Cardiac muscle cell (in vitro differentiated cells and primary cell): Measurements from ENCODE around the gene THPO. TPM values are rescaled to one million over a fixed set of nuclear protein-coding genes. Genes with fewer than 3 reads are reported as not detected.

Experiments used
- DNase-seq, 2 donors: peaks; one replicate each; pipeline versions ENCODE4 v3.0.0 to v3.0.0-alpha.2; 2010 to 2017; ENCODE audit warnings: low read depth in 1 of 2, low spot score in 1 of 2
- H3K27ac ChIP-seq: fragments of 200-600 bp; sonication (generic); 2 replicates; pipeline ENCODE4 v1.5.1; 2016
- H3K27me3 ChIP-seq: fragments of 200-600 bp; sonication (generic); 2 replicates; pipeline ENCODE4 v1.6.0; 2016; ENCODE audit warnings: control low read depth
- H3K36me3 ChIP-seq: fragments of 200-600 bp; sonication (generic); 2 replicates; pipeline ENCODE4 v1.5.1; 2016; ENCODE audit warnings: control low read depth
- H3K4me1 ChIP-seq: fragments of 200-600 bp; sonication (generic); 2 replicates; pipeline ENCODE4 v1.8.1; 2017; ENCODE audit warnings: low read depth, mild to moderate bottlenecking, mixed run types
- H3K4me3 ChIP-seq: fragments of 200-600 bp; sonication (generic); 2 replicates; pipeline ENCODE4 v1.5.1; 2016; ENCODE audit warnings: mild to moderate bottlenecking
- H3K9me3 ChIP-seq: fragments of 200-600 bp; sonication (generic); 2 replicates; pipeline ENCODE4 v1.5.1; 2017; ENCODE audit warnings: low read depth, mild to moderate bottlenecking, control low read depth
- polyA plus RNA-seq: library from polyadenylated mRNA; unstranded; fragments of >200 nt; fragmentation: Nextera tagmentation; extraction: Ambion mirVana; gene quantifications from 2 replicates; pipeline ENCODE4 v1.2.1, GENCODE V29; 2016
- total RNA-seq: library from RNA; depleted of rRNA; stranded (reverse); fragments of >200 nt; gene quantifications from 2 replicates; pipeline ENCODE4 v1.2.3, GENCODE V29; 2016
- TF ChIP-seq, protein P1 (sequence below): IDR thresholded peaks from 2 replicates; pipeline ENCODE4 v1.5.1; 2012; ENCODE audit warnings: low read depth, mild to moderate bottlenecking, low read length

The THPO gene
- total and polyA plus RNA-seq, 2 experiments from 2014 or later: 3.0 to 3.5 TPM

- no peak for DNase-seq
- Histone ChIP-seq H3K4me3 (no peak overlapping the region), H3K27me3 (no peaks in the 10 kb centered on the region), H3K27ac (no peak overlapping the region), H3K36me3 (no peaks in the 10 kb centered on the region), H3K4me1 (no peaks in the 10 kb centered on the region), H3K9me3 (no peaks in the 10 kb centered on the region)
- TF ChIP-seq, protein P1, sequence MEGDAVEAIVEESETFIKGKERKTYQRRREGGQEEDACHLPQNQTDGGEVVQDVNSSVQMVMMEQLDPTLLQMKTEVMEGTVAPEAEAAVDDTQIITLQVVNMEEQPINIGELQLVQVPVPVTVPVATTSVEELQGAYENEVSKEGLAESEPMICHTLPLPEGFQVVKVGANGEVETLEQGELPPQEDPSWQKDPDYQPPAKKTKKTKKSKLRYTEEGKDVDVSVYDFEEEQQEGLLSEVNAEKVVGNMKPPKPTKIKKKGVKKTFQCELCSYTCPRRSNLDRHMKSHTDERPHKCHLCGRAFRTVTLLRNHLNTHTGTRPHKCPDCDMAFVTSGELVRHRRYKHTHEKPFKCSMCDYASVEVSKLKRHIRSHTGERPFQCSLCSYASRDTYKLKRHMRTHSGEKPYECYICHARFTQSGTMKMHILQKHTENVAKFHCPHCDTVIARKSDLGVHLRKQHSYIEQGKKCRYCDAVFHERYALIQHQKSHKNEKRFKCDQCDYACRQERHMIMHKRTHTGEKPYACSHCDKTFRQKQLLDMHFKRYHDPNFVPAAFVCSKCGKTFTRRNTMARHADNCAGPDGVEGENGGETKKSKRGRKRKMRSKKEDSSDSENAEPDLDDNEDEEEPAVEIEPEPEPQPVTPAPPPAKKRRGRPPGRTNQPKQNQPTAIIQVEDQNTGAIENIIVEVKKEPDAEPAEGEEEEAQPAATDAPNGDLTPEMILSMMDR: no peak
Measured at GRCh38 chr3:184415203-184415490, 37.1 kb upstream of the THPO start.

GRCh38 chr3:184414418-184415202 lies 36.6 kb upstream of the THPO start:
- Histone ChIP-seq H3K27ac (no peak overlapping the region), H3K27me3 (no peaks in the 10 kb centered on the region), H3K9me3 (no peaks in the 10 kb centered on the region), H3K36me3 (no peaks in the 10 kb centered on the region), H3K4me1 (no peaks in the 10 kb centered on the region), H3K4me3 (no peak overlapping the region)
- DNase-seq: no peak
- TF ChIP-seq, protein P1: no peak

GRCh38 chr3:184409946-184410500 lies 32.0 kb upstream of the THPO start:
- no peaks in the 10 kb centered on the region for H3K36me3 ChIP-seq
- H3K9me3 ChIP-seq: no peaks in the 10 kb centered on the region
- no peak overlapping the region for H3K27ac ChIP-seq
- TF ChIP-seq, protein P1: no peak
- no peak for DNase-seq
- no peaks in the 10 kb centered on the region for H3K4me1 ChIP-seq
- H3K4me3 ChIP-seq: no peak overlapping the region
- no peaks in the 10 kb centered on the region for H3K27me3 ChIP-seq

DNA sequence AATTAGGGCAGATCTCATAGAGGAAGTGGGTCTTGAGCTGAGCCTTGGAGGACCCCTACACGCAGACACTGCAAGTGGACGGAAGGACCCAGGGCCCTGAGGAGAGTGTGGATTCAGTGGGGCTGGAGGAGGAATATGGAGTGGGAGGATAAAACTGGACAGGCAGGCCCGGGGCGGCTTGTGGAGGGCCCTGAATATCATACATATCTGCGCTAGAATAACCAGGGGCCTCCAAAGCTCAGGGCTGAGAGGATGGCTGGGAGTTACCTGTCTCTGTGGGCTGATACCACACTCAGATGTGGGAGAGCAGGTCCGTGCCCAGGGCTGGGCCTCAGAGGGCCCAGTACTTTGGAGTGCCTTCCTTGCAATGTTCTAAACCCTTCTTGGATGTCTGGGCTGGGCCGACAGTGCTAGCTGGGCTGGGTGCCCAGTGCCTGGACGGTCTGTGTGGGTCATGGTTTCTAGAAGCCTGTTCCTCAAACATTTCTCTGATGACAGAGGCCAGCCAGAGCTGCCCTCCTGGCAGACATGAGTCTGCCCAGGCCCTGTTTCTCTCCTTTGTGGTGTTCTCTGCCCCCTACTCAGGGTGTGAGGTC lies 31.4 kb upstream of the THPO start:
- no peak overlapping the region for H3K27ac ChIP-seq
- no peaks in the 10 kb centered on the region for H3K9me3 ChIP-seq
- no peaks in the 10 kb centered on the region for H3K27me3 ChIP-seq
- TF ChIP-seq, protein P1: no peak
- no peaks in the 10 kb centered on the region for H3K4me1 ChIP-seq
- DNase-seq: no peak
- no peak overlapping the region for H3K4me3 ChIP-seq
- no peaks in the 10 kb centered on the region for H3K36me3 ChIP-seq

DNA sequence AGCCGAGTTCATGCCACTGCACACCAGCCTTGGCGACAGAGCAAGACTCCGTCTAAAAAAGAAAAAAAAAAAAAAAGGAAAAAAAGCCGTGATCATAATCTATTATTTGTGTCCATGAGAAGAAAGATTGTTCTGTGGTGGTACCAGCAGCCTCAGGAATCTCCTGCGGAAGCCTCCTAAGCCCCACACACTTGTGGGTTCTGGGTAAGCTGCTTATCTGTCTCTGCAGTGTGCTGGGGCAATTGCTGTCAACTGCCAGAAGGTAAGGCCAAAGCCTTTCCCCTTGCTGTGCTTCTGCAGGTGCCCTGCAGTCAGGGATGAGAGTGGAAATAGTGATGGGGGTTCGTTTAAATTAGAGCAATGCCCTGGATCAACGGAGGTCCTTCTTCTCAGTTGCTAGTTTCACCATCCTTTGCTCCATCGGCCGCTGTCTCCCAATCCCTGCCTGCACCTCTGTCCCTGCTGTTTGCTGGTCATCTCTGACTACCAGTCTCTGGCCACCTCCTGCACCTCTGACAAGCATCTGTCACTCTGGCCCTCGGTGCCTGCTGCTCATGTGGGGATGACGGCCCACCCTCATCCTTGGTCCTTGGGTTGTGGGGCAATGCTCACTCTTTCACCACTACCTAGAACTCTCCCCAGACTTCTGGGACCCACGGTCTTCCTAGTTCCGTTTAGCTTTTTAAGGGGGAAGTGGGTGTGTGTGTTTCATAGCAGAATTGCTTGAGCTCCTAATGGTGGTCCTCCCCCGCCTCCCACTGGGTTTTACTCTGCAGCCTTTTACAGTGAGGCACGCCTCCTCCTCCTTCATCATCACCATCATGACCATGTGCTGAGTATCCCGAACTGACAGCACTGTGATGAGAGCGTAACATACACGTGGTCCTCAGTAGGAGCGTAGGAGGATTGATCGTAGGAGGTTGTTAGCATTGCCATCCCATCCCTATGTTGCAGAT lies 27.3 kb upstream of the THPO start:
- TF ChIP-seq, protein P1: no peak
- H3K36me3 ChIP-seq: no peaks in the 10 kb centered on the region

More for the DNA sequence above, 27.3 kb upstream of the THPO start:
- Histone ChIP-seq H3K27ac (no peak overlapping the region), H3K4me1 (no peaks in the 10 kb centered on the region), H3K9me3 (no peaks in the 10 kb centered on the region), H3K27me3 (no peaks in the 10 kb centered on the region), H3K4me3 (no peak overlapping the region)
- no peak for DNase-seq
